ENCODE measurements around the gene CHCHD1.
"Not testable (repeated sequence)": the region's sequence is repeated elsewhere in the genome, so short reads cannot be mapped to it uniquely, and the experiment has no call there.

CHCHD1 gene

DNA sequence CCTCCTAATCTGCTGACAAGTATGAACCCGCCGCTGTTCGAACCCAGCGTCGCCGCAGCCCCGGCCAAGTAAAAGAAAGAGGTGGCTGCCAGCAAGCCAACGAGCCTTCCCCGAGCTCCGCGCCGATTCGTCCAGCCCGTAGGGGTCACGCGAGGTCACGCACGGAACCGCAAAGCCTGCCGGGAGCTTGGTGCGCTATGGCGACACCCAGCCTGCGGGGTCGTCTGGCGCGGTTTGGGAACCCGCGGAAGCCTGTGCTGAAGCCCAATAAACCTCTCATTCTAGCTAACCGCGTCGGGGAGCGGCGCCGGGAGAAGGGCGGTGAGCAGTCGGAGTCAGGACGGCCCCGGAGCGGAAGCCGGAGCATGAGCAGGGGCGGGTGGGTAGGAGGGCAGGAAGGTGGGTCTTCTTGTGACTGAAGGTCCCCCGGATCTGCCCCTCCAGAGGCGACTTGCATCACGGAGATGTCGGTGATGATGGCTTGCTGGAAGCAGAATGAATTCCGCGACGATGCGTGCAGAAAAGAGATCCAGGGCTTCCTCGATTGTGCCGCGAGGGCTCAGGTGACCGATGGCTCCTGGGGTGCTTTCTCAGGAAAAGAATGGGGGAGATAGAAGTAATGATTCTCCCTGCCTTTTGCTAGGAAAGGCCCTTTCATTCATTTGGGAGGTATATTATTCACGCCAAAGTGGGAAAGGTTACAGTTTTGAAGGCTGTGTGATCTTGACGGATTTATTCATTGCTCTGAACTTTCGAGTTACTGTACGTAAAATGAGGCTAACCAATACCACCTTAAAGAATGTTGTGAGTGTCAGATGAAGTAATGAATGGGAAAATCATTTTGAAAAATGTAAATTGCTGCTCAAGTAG is at the start of gene CHCHD1:
TSS of gene CHCHD1 (plus strand) at position 170 of the 870 bp plus-strand sequence. CDS start at position 198, 28 bp downstream.
- peak; percentile 79 for DNase-seq

DNA sequence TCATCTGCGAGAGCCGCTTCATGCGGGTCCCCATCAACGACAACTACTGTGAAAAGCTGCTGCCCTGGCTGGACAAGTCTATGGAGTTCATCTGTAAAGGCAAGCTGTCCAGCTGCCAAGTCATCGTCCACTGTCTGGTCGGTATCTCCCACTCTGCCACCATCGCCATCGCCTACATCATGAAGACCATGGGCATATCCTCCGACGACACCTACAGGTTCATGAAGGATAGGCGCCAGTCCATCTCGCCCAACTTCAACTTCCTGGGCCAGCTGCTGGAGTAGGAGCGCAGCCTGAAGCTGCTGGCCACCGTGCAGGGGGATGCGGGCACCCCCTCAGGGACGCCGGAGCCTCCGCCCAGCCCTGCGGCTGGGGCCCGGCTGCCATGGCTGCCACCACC is 49.4 kb upstream of the CHCHD1 start:
- DNase-seq: no peak

DNA sequence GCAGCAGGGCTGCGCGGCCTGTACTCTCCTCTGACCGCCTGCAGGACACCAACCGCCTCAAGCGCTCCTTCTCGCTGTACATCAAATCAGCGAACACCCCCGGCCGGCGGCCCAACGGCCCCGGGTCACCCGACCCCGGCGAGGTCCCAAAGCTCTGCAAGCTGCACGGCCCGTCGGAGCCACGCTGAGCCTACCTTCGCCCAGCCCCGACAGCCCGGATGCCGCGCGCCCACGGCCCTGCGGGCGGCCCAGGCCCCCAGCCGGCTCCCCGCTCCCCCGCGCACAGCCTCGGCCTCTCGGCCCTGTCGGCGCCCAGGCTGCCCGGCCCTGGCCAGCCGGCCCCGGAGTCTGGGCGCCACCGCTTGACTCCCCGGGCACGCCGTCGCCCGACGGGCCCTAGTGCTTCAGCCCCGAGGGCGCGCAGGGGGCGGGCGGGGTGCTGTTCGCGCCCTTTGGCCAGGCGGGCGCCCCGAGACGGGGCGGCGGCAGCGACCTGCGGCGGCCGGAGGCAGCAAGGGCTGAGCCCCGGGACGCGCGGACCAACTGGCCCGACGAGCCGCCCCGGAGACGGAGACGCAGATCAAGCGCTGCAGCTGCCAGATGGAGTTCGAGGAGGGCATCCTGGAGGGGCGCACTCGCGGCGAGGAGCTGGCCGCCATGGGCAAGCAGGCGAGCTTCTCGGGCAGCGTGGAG is 48.8 kb upstream of the CHCHD1 start:
- DNase-seq: no peak

DNA sequence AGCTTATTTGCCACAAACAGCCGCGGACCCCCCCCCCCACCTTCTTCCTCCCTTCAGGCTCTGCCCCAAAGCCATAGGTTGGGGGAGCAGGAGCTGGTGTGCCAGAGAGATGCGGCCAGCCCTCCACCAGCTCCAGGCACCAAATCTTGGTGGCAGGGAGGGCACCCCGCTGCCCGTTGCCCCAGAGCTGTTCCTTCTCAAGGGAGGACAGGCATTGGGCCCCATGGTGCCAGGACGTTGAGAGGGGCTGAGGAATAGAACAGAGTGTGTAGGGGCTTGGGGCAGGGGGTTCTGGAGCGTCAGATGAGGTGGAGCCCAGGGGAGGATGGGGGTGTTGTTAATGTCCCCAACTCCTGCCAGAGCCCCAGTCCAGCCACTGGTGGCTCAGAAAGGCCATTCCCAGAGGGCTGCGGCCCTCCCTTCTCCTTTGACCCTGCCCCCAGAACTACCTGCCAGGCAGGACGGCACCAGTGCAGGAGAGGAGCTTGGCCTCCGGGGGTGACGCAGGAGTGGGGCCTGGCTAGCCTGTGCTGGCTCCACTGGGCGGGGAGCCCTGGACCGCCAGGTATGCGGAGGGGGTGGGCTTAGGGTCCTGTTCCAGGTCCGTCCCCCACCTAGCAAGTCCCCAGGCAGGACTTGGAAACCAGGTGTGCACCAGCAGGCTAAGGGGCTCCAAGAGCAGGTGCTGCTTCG is 47.7 kb upstream of the CHCHD1 start:
- no peak for DNase-seq

DNA sequence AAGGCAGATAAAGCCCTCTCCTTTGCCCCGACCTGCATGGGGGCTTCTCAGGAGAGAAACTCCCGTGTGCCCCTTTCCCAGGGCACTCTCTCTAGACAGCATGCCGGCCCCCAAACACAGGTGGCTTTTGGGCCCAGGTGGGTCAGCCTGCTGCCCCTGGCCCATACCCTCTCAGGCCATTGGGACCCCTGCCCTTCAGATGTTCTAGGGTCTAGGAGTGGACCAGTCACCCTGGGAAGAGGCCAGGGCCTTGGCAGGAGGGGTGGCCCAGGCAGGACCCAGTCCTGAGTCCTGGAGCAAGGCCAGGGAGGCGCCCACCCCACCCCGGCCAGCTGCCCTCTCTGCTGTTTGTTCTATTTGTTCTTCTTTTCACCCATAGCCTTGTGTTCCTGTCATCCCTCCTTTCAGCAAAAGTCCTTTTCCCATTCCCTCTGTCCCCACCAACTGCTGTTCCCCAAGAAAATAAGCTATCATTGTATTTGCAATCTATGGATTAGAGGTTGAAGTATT is 47.0 kb upstream of the CHCHD1 start:
- DNase-seq: no peak

DNA sequence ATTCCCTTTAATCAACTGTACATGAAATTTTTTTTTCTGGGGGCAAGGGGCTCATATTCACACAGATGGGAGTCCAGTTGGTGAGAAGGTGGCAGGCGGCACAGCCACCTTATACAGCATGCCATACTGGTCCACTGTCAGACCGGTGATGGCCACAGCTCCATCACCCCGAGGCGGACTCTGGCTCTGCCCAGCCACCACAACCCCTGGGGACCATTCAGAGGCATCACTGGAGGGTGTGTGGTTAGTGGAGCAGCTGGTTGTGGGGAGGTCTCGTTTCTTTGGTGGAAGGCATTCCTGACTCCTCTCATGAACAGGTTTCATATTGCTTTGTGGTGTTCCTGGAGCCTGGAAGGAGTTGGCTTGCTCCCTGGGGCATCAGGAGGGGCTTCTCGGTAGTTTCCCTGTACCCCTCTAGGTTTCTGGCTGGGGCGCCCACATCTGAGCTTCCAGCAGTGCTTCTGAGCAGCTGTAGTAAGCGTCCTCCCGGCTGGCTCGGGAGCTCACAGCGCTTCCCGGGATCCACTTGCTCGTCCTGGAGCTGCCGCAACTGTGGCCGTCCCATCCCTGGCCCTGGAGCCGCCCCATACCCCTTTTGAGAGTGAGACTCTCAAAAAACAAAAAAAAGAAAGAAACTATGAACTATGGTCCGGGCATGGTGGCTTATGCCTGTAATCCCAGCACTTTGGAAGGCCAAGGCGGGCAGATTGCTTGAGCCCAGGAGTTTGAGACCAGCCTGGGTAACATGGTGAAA is 41.2 kb upstream of the CHCHD1 start:
- not testable (repeated sequence) for DNase-seq

DNA sequence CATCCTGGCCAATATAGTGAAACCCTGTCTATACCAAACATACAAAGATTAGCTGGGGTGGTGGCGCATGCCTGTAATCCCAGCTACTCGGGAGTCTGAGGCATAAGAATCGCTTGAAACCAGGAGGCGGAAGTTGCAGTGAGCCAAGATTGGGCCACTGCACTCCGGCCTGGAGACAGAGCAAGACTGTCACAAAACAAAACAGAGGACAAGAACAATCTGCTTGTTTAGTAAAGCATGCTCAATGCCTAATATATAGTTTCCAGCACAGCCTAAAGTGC is 39.5 kb upstream of the CHCHD1 start:
- no peak for DNase-seq

DNA sequence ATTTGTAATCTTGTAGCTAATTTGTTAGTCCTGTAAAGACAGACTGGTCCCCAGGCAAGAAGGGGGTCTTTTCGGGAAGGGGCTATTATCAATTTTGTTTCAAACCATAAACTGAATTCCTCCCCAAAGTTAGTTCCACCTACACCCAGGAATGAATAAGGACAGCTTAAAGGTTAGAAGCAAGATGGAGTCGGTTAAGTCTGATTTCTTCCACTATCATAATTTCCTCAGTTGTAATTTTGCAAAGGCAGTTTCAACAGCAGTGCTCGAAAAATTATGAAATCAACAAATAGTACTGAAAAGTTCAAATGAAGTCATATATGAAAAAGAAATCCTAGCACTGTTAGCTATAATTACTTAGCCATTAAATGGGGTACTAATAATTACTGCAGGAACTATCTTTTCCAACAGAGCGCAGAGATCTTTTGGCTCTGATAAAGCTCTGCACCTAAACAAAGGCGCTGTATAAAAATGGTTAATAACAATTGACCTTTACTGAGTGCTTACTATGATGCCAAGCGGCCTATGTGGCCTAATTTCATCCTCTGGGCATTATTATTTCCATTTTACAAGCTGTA is 38.4 kb upstream of the CHCHD1 start:
- no peak for DNase-seq

DNA sequence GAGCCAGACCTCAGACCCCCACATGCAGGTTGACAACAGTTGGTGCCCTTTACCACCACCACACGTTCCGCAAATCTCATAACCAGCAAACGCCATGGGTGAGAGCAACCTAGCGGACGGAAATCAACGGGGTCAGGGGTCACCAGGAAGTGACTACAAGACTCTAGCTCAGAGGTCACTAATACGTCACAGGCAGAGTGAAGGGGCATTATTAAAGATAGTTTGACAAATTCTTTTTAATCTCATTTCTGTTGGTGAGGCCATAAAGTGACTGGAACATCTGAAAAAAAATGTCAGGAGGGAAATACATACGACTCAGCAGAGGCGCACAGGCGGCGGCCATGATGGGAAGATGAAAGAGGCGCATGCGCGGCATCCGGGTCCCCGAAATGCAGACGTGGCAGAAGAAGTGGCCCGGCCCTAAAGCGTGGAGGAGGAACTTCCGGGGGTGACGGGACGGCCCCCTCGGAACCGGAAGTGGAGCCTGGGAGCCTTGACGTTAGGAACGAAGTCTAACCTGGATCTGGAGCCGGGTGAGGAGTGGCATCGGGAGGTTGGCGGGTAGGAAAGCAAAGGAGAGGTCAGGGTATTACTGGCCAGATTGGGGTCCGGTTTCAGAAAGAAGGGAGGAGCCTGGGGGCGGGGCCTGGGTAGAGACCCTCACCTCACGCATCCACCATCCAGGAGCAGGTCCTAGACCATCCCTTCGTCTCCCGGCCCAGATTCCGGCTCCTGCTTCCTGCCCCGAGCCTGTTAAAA is 37.8 kb upstream of the CHCHD1 start, which contains the start of gene SEC24C:
TSS of gene SEC24C (plus strand) at position 468 of the 759 bp plus-strand sequence. CDS start 2,461 bp downstream, outside the sequence.
- peak; percentile 93 for DNase-seq

DNA sequence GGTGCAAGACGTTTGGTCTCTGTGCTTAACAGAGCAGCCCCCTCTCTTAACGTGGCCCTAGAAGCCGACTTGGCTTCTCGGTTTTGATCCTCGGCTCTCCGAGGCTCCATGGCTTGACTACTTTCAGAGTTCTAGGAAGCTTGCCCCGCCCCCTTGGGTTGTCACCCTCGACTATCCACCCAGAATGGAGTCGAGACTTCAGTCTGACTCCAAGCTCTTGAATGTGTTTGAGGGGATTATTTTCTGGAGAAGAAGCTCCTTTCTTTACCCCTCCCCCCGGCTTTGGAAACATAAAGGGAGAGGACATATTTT is 37.2 kb upstream of the CHCHD1 start:
- no peak for DNase-seq

DNA sequence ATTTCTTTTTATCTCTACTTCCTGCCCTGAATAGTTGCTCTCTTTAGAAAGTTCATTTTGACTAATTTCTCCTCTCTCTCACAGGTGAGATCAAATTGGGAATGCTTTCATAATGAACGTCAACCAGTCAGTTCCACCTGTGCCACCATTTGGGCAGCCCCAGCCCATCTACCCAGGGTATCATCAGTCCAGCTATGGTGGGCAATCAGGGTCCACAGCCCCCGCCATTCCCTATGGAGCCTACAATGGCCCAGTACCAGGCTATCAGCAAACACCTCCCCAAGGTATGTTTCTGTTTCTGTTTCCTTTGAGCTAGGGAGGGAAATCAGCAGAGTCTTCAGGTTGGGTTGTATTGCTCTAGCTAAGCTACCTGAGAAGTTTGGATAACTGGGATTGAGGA is 35.1 kb upstream of the CHCHD1 start:
- DNase-seq: no peak

DNA sequence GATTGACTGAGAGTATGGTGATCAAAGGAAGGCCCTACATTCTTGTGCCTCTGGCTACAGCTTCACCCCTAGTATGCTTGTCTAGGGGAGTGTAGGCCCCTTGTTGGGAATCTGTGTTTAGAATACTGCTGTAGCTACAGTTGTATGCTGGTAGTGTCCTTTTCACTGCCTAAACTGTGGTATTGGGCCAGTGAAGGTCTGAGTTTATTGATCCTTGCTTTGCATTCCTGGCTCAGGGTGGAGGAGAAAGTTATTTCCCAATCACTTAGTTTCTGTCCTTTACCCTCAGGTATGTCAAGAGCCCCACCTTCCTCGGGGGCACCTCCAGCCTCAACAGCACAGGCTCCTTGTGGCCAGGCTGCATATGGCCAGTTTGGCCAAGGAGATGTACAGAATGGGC is 31.0 kb upstream of the CHCHD1 start:
- DNase-seq: no peak

DNA sequence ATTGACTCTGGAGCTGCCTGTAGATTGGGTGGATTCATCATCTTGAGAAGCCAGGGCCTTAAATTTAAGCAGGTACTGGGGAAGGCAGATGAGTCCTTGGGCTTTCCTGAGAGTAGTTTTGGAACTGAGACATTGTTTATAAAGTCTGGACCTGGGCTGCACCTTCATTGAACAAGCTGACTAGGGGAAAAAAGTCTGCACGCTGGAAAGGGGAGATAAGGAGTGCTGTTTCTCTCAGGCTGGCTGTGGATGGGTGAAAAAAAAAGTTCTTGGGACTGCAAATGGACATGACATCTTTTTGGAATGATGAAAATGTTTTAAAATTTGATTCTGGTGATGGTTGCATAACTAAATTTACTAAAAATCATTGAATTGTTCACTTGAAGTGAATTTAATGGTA is 25.7 kb upstream of the CHCHD1 start:
- DNase-seq: no peak

DNA sequence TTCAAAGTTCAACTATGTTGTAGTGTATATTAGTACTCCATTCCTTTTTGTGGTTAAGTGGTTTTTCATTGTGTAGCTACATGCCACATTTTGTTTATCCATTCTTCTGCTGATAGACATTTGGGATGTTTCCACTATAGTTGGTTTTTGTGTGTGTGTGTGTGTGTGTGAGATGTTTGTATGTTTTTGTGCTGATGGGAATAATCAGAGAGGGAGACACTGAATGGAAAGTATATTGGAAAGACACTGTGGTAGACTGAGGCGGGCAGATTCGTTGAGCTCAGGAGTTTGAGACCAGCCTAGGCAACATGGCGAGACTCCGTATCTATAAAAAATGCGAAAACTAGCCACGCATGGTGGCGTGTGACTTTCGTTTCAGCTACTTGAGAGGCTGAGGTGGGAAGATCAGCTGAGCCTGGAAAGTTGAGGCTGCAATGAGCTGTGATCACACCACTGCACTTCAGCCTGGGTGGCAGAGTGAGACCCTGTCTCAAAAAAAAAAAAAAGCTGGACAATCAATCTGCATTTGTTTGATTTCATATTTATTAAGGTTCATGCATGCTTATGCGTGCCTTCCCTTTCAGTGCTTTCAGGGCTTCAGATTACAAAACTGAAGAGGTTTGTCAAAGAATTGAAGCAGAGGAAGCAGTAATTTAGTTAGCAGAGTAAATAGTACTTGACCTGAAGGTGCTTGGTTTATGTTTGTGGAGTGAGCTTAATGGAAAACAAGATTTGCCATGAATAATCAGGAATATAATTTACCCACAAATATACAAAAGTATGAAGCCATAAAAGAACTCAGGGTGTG is 22.9 kb upstream of the CHCHD1 start:
- DNase-seq: peak; percentile 26

DNA sequence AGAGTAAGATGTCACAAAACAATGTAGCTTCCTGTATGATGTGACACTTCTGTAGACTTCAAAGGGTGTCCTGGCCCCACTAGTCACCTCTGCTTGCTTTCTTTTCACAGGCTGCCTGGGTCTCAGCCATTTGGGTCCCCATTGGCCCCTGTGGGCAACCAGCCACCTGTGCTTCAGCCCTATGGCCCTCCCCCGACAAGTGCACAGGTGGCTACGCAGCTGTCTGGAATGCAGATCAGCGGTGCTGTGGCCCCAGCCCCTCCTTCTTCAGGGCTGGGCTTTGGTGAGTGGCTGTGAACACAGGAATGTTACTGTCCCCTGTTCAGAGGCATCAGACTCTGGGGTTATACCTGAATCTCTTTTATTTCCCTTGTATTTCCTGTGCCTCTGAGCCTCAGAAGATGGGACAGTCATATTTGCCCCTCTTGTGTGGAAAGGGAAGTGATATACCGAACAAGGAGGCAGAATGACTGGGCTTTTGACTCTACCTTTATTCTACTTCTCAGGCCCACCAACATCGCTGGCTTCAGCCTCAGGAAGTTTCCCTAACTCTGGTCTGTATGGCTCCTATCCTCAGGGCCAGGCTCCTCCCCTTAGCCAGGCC is 22.2 kb upstream of the CHCHD1 start:
- no peak for DNase-seq

DNA sequence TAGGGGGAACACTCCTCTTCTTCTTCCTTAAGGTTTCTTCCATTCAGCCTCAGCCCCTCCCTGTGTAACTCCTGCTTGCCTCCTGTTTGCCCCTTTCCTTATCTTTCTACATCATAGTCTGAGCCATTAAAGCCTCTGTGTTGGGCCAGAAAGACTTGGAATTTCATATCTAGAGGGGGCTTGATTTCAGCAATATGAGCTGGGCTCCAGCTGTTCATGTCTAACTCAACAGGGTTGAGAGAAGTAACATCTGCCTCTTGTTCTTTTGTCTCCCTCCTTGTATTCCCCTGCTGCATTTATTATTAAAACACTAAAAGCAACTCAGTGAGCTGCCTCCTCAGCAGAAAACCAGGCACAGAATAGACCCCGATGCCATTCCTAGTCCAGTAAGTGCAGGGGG is 20.1 kb upstream of the CHCHD1 start:
- no peak for DNase-seq

DNA sequence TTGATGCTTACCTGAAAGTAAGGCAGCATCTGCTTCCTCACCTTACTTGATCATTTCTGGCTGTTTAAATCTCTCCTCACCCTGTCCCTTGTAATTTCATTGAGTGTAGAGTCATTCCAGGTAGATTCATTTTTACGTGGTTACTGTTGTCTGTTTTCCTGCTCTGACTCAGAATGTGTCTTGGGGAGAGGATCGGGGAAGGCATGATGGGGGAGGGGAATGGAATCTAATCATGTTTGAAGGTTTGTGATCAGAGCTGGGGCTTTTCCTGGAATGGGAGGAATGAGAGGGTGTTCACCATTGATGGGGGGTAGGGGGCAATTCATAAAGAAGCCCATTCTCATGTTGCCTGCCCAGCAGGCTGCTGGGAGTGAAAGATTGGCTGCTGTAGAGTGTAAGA is 18.9 kb upstream of the CHCHD1 start:
- DNase-seq: no peak

DNA sequence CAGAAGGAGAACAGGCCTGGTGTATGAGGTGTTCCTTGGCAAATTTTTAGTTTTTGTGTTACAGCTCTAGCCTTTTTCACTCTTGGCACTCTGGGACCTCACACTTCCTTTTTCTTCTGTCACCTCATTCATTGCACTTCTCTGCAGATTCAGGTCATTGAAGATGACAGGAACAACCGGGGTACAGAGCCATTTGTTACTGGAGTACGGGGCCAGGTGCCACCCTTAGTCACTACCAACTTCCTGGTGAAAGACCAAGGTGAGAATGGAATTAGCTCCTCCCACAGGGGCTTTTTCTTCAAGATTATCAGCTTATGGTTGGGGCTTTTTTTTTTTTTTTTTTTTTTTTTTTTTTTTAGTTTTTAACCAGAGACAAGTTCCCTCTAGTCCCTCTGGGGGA is 18.5 kb upstream of the CHCHD1 start:
- DNase-seq: no peak

DNA sequence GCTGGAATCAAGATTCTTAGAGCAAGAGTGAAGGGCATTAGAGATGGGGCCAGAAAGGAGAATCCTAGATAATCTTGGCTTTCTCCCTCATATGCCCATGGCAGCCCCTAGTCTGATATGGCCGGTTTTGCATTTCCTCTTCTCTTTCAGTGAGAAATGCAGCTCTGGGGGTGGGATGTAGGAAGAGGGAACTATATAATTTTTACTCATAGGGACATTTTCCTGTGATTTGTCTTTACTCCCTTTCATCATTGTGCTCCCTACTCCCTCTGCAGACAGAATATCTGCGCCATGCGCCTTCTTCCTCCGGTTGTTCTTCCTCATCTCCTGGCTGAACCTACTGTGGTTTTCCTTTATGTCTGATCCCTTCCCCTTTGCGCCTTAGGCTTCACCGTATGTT is 16.8 kb upstream of the CHCHD1 start:
- DNase-seq: no peak

DNA sequence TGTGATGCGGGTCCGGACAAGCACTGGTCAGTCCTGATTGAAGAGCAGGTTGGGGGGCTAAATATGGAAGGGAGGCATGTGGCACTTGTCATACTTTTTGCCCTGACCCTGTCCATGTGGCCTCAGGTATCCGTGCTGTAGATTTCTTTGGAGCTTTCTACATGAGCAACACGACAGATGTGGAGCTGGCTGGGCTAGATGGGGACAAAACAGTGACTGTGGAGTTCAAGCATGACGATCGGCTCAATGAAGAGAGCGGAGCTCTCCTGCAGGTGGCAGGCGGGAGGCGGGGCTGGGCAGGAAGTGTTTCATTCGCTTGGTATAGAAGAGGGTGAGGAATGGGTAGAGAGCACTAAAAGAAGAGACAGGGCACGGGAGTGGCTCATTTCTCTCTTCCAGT is 13.0 kb upstream of the CHCHD1 start:
- no peak for DNase-seq

DNA sequence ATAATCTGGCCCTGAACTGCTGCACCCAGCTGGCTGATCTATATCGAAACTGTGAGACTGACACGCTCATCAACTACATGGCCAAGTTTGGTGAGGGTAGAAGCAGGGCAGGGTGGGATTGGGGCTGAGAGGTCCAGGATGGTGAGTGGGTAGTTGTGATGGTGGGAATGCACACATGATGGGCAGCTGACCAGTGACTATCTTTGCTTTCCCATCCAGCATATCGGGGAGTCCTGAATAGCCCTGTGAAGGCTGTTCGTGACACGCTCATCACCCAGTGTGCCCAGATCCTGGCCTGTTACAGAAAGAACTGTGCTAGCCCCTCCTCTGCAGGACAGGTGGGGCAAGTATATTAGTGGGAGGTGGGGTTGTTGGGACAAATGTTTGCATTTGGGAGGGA is 12.5 kb upstream of the CHCHD1 start:
- DNase-seq: no peak

All from NCI-H1436 (cell line).